T-cell (primary cell): Measurements from ENCODE around the gene RNF126. TPM values are rescaled to one million over a fixed set of nuclear protein-coding genes. Genes with fewer than 3 reads are reported as not detected.
A peak's percentile ranks its signal among the peaks of the same experiment; 100 is the strongest.

Experiments used
- ATAC-seq, 4 experiments: fragments of 200-7000 bp in 3 of 4; fragments of 150-1000 bp in 1 of 4; cut with Tn5 transposase; replicated peaks in 1 of 4; 1 replicate in 3 of 4; 2 replicates in 1 of 4; pipeline ENCODE4 v1.10.0; 2021; ENCODE audit warnings: moderate library complexity in 3 of 4, mild to moderate bottlenecking in 2 of 4, moderate number of reproducible peaks in 1 of 4
- CTCF ChIA-PET, 2 donors: fragments of 300-600 bp; sonication (Branson Sonifier 250); formaldehyde crosslinking; loops; one replicate each; lab custom pipeline; 2022; ENCODE audit warnings: antibody characterized with exemption in 2 of 2; lab: Charles Lee
- POLR2A ChIA-PET, 2 donors: fragments of 300-600 bp; sonication (Branson Sonifier 250); formaldehyde crosslinking; loops; one replicate each; lab custom pipeline; 2022; ENCODE audit warnings: antibody characterized with exemption in 2 of 2; lab: Charles Lee
- DNase-seq, 35 experiments: peaks; one replicate each; pipeline versions ENCODE4 v3.0.0 to v3.0.0-alpha.2; 2013 to 2023
- H3K27ac ChIP-seq: one replicate; pipeline ENCODE4 v1.5.1; 2013; ENCODE audit warnings: low read length
- H3K27me3 ChIP-seq, 2 experiments: replicated peaks in 1 of 2; 1 replicate in 1 of 2; 2 replicates in 1 of 2; pipeline versions ENCODE4 v1.6.1 to v1.7.0; 2013; ENCODE audit warnings: low read length in 1 of 2, mixed read lengths in 1 of 2; ENCODE audit not compliant: control insufficient read depth in 2 of 2, insufficient read depth in 2 of 2; ENCODE audit errors: extremely low read depth in 1 of 2
- H3K36me3 ChIP-seq, 2 donors: 1 replicate in 1 of 2; 2 replicates in 1 of 2; pipeline versions ENCODE4 v1.6.1 to v1.7.0; 2013; ENCODE audit warnings: low read length in 1 of 2; ENCODE audit not compliant: control insufficient read depth in 2 of 2, insufficient read depth in 1 of 2; ENCODE audit errors: extremely low read depth in 1 of 2
- H3K4me1 ChIP-seq, 2 experiments: 1 replicate in 1 of 2; 2 replicates in 1 of 2; pipeline versions ENCODE4 v1.6.1 to v1.7.0; 2013; ENCODE audit warnings: low read length in 2 of 2, mixed read lengths in 1 of 2; ENCODE audit not compliant: insufficient read depth in 2 of 2, control insufficient read depth in 1 of 2; ENCODE audit errors: extremely low read depth in 1 of 2
- H3K4me3 ChIP-seq, 2 donors: 1 replicate in 1 of 2; 2 replicates in 1 of 2; pipeline versions ENCODE4 v1.5.1 to v1.7.0; 2013; ENCODE audit warnings: mild to moderate bottlenecking in 2 of 2, low read length in 1 of 2, moderate library complexity in 1 of 2; ENCODE audit not compliant: control insufficient read depth in 1 of 2; ENCODE audit errors: extremely low read depth in 1 of 2
- H3K9me3 ChIP-seq: 2 replicates; pipeline ENCODE4 v1.7.0; 2013
- H3K27ac Mint-ChIP-seq, 2 donors: one replicate each; pipeline ENCODE4 v1.8.0; 2020 to 2021; ENCODE audit warnings: mild to moderate bottlenecking in 2 of 2, mixed read lengths in 2 of 2
- H3K27me3 Mint-ChIP-seq, 2 donors: one replicate each; pipeline ENCODE4 v1.8.0; 2021 to 2022; ENCODE audit warnings: mixed read lengths in 2 of 2
- H3K36me3 Mint-ChIP-seq: one replicate; pipeline ENCODE4 v1.8.0; 2021; ENCODE audit warnings: mixed read lengths
- H3K4me1 Mint-ChIP-seq, 3 donors: one replicate each; pipeline ENCODE4 v1.8.0; 2020 to 2022; ENCODE audit warnings: mixed read lengths in 3 of 3, mild to moderate bottlenecking in 1 of 3
- H3K4me3 Mint-ChIP-seq, 3 donors: one replicate each; pipeline ENCODE4 v1.8.0; 2020 to 2022; ENCODE audit warnings: mild to moderate bottlenecking in 3 of 3, mixed read lengths in 3 of 3, moderate library complexity in 3 of 3
- H3K9me3 Mint-ChIP-seq, 3 donors: one replicate each; pipeline ENCODE4 v1.8.0; 2020 to 2022; ENCODE audit warnings: mixed read lengths in 3 of 3
- WGBS: methylation state at CpG from one replicate; pipeline ENCODE4 v1.1.5; 2013; ENCODE audit warnings: missing lambda C conversion rate; ENCODE audit not compliant: insufficient coverage; 5-methylcytosine and 5-hydroxymethylcytosine counted together
- total RNA-seq, 35 experiments: library from RNA in 6 of 35; stranded (reverse) in 6 of 35; fragments of 120-200 nt in 1 of 35; gene quantifications; one replicate each; pipeline versions ENCODE4 v1.2.1 to v1.2.4 and lab custom pipeline; 2013 to 2026

Gene RNF126
- total RNA-seq, 5 donors from 2014 or later (not counting 1 experiment from before 2014, with no cell fraction given): 98.8 to 139 (median 118) TPM

GRCh38 chr19:642767-643727 is 20.0 kb downstream of the RNF126 start:
- H3K4me3 Mint-ChIP-seq: no peak overlapping the region
- H3K27ac Mint-ChIP-seq: no peak overlapping the region
- peaks cover 6 to 8% (median 7%) of the 10 kb centered on the region in 3 donors for H3K4me1 Mint-ChIP-seq
- Histone ChIP-seq H3K4me1 (peaks cover 4 to 20% of the 10 kb centered on the region in 2 experiments), H3K36me3 (peaks cover 22 to 28% of the 10 kb centered on the region in 2 donors), H3K27ac (no peak overlapping the region), H3K9me3 (no peaks in the 10 kb centered on the region), H3K27me3 (no peaks in the 10 kb centered on the region), H3K4me3 (no peak overlapping the region)
- WGBS: 87% methylated on average over 57 of the region's 70 CpGs
- POLR2A ChIA-PET: no interaction called here
- peaks cover 3% of the 10 kb centered on the region for H3K36me3 Mint-ChIP-seq
- ATAC-seq: no peak
- DNase-seq: no peak
- CTCF ChIA-PET: interaction anchor here in 1 of 2 donors (0.6 kb wide), 1 partner anchor 69 kb away, joined by 4 read pairs; no protein-coding TSS in a partner anchor
- no peaks in the 10 kb centered on the region for H3K9me3 Mint-ChIP-seq
- H3K27me3 Mint-ChIP-seq: no peaks in the 10 kb centered on the region

- H3K36me3 ChIP-seq: peaks cover 12 to 16% of the 10 kb centered on the region in 2 donors
- Mint-ChIP-seq H3K27me3 (no peaks in the 10 kb centered on the region), H3K27ac (no peak overlapping the region), H3K4me3 (no peak overlapping the region), H3K9me3 (no peaks in the 10 kb centered on the region), H3K4me1 (peaks cover 6 to 15% (median 7%) of the 10 kb centered on the region in 3 donors), H3K36me3 (peaks cover 3% of the 10 kb centered on the region)
- POLR2A ChIA-PET: interaction anchor here in 1 of 2 donors (0.6 kb wide), 1 partner anchor 15 kb away, joined by 7 read pairs; no protein-coding TSS in a partner anchor
- no peak overlapping the region for H3K4me3 ChIP-seq
- H3K27me3 ChIP-seq: no peaks in the 10 kb centered on the region
- 79% methylated on average over 17 of the region's 17 CpGs for WGBS
- H3K4me1 ChIP-seq: peaks cover 4 to 20% of the 10 kb centered on the region in 2 experiments
- no peaks in the 10 kb centered on the region for H3K9me3 ChIP-seq
- ATAC-seq: no peak
- no peak overlapping the region for H3K27ac ChIP-seq
- CTCF ChIA-PET: no interaction called here
- no peak for DNase-seq
Observed at GRCh38 chr19:641702-642101, 21.3 kb downstream of the RNF126 start.

GRCh38 chr19:640606-641189 is 22.3 kb downstream of the RNF126 start:
- ATAC-seq (no peak), DNase-seq (no peak)
- Histone ChIP-seq H3K36me3 (peaks cover 6 to 10% of the 10 kb centered on the region in 2 donors), H3K27ac (no peak overlapping the region), H3K27me3 (no peaks in the 10 kb centered on the region), H3K4me3 (no peak overlapping the region), H3K9me3 (no peaks in the 10 kb centered on the region), H3K4me1 (peaks cover 4 to 20% of the 10 kb centered on the region in 2 experiments)
- H3K27ac Mint-ChIP-seq: no peak overlapping the region
- H3K4me3 Mint-ChIP-seq: peak overlapping the region in 2 of 3 donors; percentile 13 to 43
- no peaks in the 10 kb centered on the region for H3K9me3 Mint-ChIP-seq
- WGBS: 96% methylated on average over 19 of the region's 31 CpGs
- no peaks in the 10 kb centered on the region for H3K27me3 Mint-ChIP-seq
- no peaks in the 10 kb centered on the region for H3K36me3 Mint-ChIP-seq
- ChIA-PET POLR2A (no interaction called here), CTCF (no interaction called here)
- H3K4me1 Mint-ChIP-seq: peaks cover 6 to 15% (median 7%) of the 10 kb centered on the region in 3 donors

GRCh38 chr19:640161-640558 is 22.9 kb downstream of the RNF126 start:
- H3K4me1 Mint-ChIP-seq: peaks cover 6 to 15% (median 7%) of the 10 kb centered on the region in 3 donors
- Histone ChIP-seq H3K27ac (no peak overlapping the region), H3K4me1 (peaks cover 4 to 20% of the 10 kb centered on the region in 2 experiments), H3K9me3 (no peaks in the 10 kb centered on the region), H3K4me3 (no peak overlapping the region), H3K27me3 (no peaks in the 10 kb centered on the region), H3K36me3 (peaks cover 5 to 8% of the 10 kb centered on the region in 2 donors)
- ATAC-seq: no peak
- WGBS: 32% methylated on average over 22 of the region's 25 CpGs
- peak overlapping the region in 2 of 3 donors; percentile 43 to 80 for H3K4me3 Mint-ChIP-seq
- H3K9me3 Mint-ChIP-seq: no peaks in the 10 kb centered on the region
- no peaks in the 10 kb centered on the region for H3K27me3 Mint-ChIP-seq
- no peak for DNase-seq
- H3K36me3 Mint-ChIP-seq: no peaks in the 10 kb centered on the region
- POLR2A ChIA-PET: no interaction called here
- H3K27ac Mint-ChIP-seq: no peak overlapping the region
- CTCF ChIA-PET: no interaction called here

GRCh38 chr19:639253-640160 is 23.5 kb downstream of the RNF126 start, which contains the start of gene FGF22:
Gene FGF22 (plus strand): TSS chr19:639879. CDS start chr19:639926, 47 bp downstream.
- H3K27ac Mint-ChIP-seq: peak within 1 kb of the TSS; percentile 87 to 89
- peak within 1 kb of the TSS; percentile 48 to 64 for H3K4me3 ChIP-seq

More at GRCh38 chr19:639253-640160, 23.5 kb downstream of the RNF126 start, which contains the start of gene FGF22:
- Histone ChIP-seq H3K4me1 (peaks cover 4 to 20% of the 10 kb centered on the region in 2 experiments), H3K27ac (peak within 1 kb of the TSS; percentile 47), H3K9me3 (no peaks in the 10 kb centered on the region), H3K36me3 (peaks cover 0 to 2% of the 10 kb centered on the region in 2 donors), H3K27me3 (no peaks in the 10 kb centered on the region)
- DNase-seq (peak; percentile 88 to 99 (median 94)), ATAC-seq (peak; percentile 93 to 98 (median 96))
- H3K36me3 Mint-ChIP-seq: no peaks in the 10 kb centered on the region
- H3K27me3 Mint-ChIP-seq: no peaks in the 10 kb centered on the region
- peak within 1 kb of the TSS; percentile 79 to 84 (median 80) for H3K4me3 Mint-ChIP-seq
- POLR2A ChIA-PET: no interaction called here
- 6% methylated on average over 91 of the region's 109 CpGs for WGBS
- peaks cover 6 to 15% (median 7%) of the 10 kb centered on the region in 3 donors for H3K4me1 Mint-ChIP-seq
- H3K9me3 Mint-ChIP-seq: no peaks in the 10 kb centered on the region
- CTCF ChIA-PET: no interaction called here
